ENCODE results near the gene TAOK1.

The TAOK1 gene

GRCh38 chr17:29379084-29379991, 10.8 kb upstream of the TAOK1 start:
- DNase-seq = no peak

- DNase-seq = no peak
Observed at GRCh38 chr17:29383686-29384085, 6.5 kb upstream of the TAOK1 start.

- no peak for DNase-seq
Observed at GRCh38 chr17:29384901-29385300, 5.3 kb upstream of the TAOK1 start.

- no peak for DNase-seq
Observed at GRCh38 chr17:29386760-29387159, 3.4 kb upstream of the TAOK1 start.

- DNase-seq = no peak
Observed at GRCh38 chr17:29388937-29389336, 1.2 kb upstream of the TAOK1 start.

- DNase-seq = peak; percentile 6
Observed at GRCh38 chr17:29390851-29391631, 878 bp downstream of the TAOK1 start.

GRCh38 chr17:29393436-29393835, 3.3 kb downstream of the TAOK1 start:
- DNase-seq = no peak

GRCh38 chr17:29394761-29395160, 4.6 kb downstream of the TAOK1 start:
- no peak for DNase-seq

- no peak for DNase-seq
Observed at GRCh38 chr17:29396066-29396465, 5.9 kb downstream of the TAOK1 start.

GRCh38 chr17:29399634-29400033, 9.5 kb downstream of the TAOK1 start:
- DNase-seq = no peak

GRCh38 chr17:29400818-29401217, 10.7 kb downstream of the TAOK1 start:
- no peak for DNase-seq

GRCh38 chr17:29401258-29401657, 11.1 kb downstream of the TAOK1 start:
- no peak for DNase-seq

GRCh38 chr17:29407856-29408255, 17.7 kb downstream of the TAOK1 start:
- DNase-seq = no peak

GRCh38 chr17:29409963-29410362, 19.8 kb downstream of the TAOK1 start:
- no peak for DNase-seq

GRCh38 chr17:29412780-29413565, 22.8 kb downstream of the TAOK1 start:
- no peak for DNase-seq

- no peak for DNase-seq
Observed at GRCh38 chr17:29420128-29420527, 30.0 kb downstream of the TAOK1 start.

- DNase-seq = no peak
Observed at GRCh38 chr17:29430275-29430674, 40.1 kb downstream of the TAOK1 start.

- DNase-seq = no peak
Observed at GRCh38 chr17:29433541-29433940, 43.4 kb downstream of the TAOK1 start.

- no peak for DNase-seq
Observed at GRCh38 chr17:29434550-29434949, 44.4 kb downstream of the TAOK1 start.

- DNase-seq = no peak
Observed at GRCh38 chr17:29442451-29442850, 52.3 kb downstream of the TAOK1 start.

- no peak for DNase-seq
Observed at GRCh38 chr17:29443041-29443739, 53.0 kb downstream of the TAOK1 start.

GRCh38 chr17:29444589-29444988, 54.4 kb downstream of the TAOK1 start:
- DNase-seq = no peak

GRCh38 chr17:29445844-29446243, 55.7 kb downstream of the TAOK1 start:
- no peak for DNase-seq

All from stimulated activated CD4-positive, alpha-beta T cell treated with anti-CD3 and anti-CD28 coated beads, Interleukin-4, amount 100 ng/mL, for 24 hours (primary cell).